ENCODE results near the gene RNF186.
"Not testable (repeated sequence)": the region's sequence is repeated elsewhere in the genome, so short reads cannot be mapped to it uniquely, and the experiment has no call there.

The RNF186 gene

GRCh38 chr1:19792237-19793002 is 22.7 kb downstream of the RNF186 start:
- DNase-seq, result no peak

GRCh38 chr1:19790061-19790975 is 24.8 kb downstream of the RNF186 start:
- not testable (repeated sequence) for DNase-seq

GRCh38 chr1:19786988-19787423 is 28.1 kb downstream of the RNF186 start:
- no peak for DNase-seq

- no peak for DNase-seq
Observed at GRCh38 chr1:19785660-19786059, 29.4 kb downstream of the RNF186 start.

GRCh38 chr1:19780267-19780877 is 34.7 kb downstream of the RNF186 start:
- DNase-seq, result no peak

- DNase-seq, result no peak
Observed at GRCh38 chr1:19776933-19777332, 38.1 kb downstream of the RNF186 start.

- DNase-seq, result no peak
Observed at GRCh38 chr1:19776287-19776686, 38.8 kb downstream of the RNF186 start.

- no peak for DNase-seq
Observed at GRCh38 chr1:19775831-19776230, 39.3 kb downstream of the RNF186 start.

- no peak for DNase-seq
Observed at GRCh38 chr1:19775317-19775716, 39.8 kb downstream of the RNF186 start.

GRCh38 chr1:19774180-19774785 is 40.8 kb downstream of the RNF186 start:
- DNase-seq, result no peak

GRCh38 chr1:19773485-19773884 is 41.6 kb downstream of the RNF186 start:
- DNase-seq, result no peak

GRCh38 chr1:19772053-19772452 is 43.0 kb downstream of the RNF186 start:
- DNase-seq, result peak; percentile 69

GRCh38 chr1:19771350-19771749 is 43.7 kb downstream of the RNF186 start:
- DNase-seq, result no peak

- DNase-seq, result no peak
Observed at GRCh38 chr1:19770436-19771190, 44.5 kb downstream of the RNF186 start.

GRCh38 chr1:19769211-19769932 is 45.7 kb downstream of the RNF186 start:
- DNase-seq, result no peak

GRCh38 chr1:19768353-19769210 is 46.5 kb downstream of the RNF186 start:
- no peak for DNase-seq

GRCh38 chr1:19765623-19766022 is 49.5 kb downstream of the RNF186 start:
- no peak for DNase-seq

- DNase-seq, result no peak
Observed at GRCh38 chr1:19764848-19765247, 50.2 kb downstream of the RNF186 start.

All from NCI-H1694 treated with DMSO at 0.1 percent for 48 hours (cell line).